A673 (cell line): ENCODE results near the gene ANAPC5.
"Not testable (repeated sequence)": the region's sequence is repeated elsewhere in the genome, so short reads cannot be mapped to it uniquely, and the experiment has no call there.

Experiments used
- CTCF ChIP-seq: fragments of 300-800, 200-600 bp; sonication (generic); conservative IDR thresholded peaks from 2 replicates; pipeline ENCODE4 v1.5.1; 2017; ENCODE audit warnings: low read depth, mild to moderate bottlenecking, antibody characterized with exemption, low read length, moderate library complexity, mixed read lengths
- EZH2 ChIP-seq: fragments of 200-600 bp; sonication (generic); IDR thresholded peaks from 2 replicates; pipeline ENCODE4 v1.6.1; 2017; ENCODE audit warnings: borderline replicate concordance, low read depth, mild to moderate bottlenecking, mixed read lengths, antibody characterized with exemption, low read length; ENCODE audit not compliant: poor library complexity, severe bottlenecking

GRCh38 chr12:121280531-121280930 lies 71.7 kb downstream of the ANAPC5 start:
- not testable (repeated sequence) for TF ChIP-seq EZH2, CTCF
